CD14-positive monocyte (primary cell): ENCODE data around the gene ZDHHC24. TPM values are rescaled to one million over a fixed set of nuclear protein-coding genes. Genes with fewer than 3 reads are reported as not detected.
"Not testable (repeated sequence)": the region's sequence is repeated elsewhere in the genome, so short reads cannot be mapped to it uniquely, and the experiment has no call there.

Source experiments
- DNase-seq, 3 donors: peaks; one replicate each; pipeline ENCODE4 v3.0.0-alpha.2; 2011 to 2022
- H2AFZ ChIP-seq: 2 replicates; pipeline ENCODE4 v1.6.0; 2012; ENCODE audit warnings: mild to moderate bottlenecking, low read depth, low read length, inconsistent platforms; ENCODE audit not compliant: insufficient read depth, poor library complexity, severe bottlenecking
- H3K27ac ChIP-seq, 2 donors: 1 replicate in 1 of 2; 2 replicates in 1 of 2; pipeline ENCODE4 v1.5.1; 2012 to 2013; ENCODE audit warnings: low read length in 2 of 2, control low read depth in 1 of 2, inconsistent platforms in 1 of 2, low read depth in 1 of 2, mild to moderate bottlenecking in 1 of 2
- H3K27me3 ChIP-seq, 2 donors: one replicate each; pipeline versions ENCODE4 v1.6.0 to v1.6.1; 2011 to 2013; ENCODE audit warnings: low read length in 2 of 2; ENCODE audit not compliant: control insufficient read depth in 2 of 2, insufficient read depth in 2 of 2
- H3K36me3 ChIP-seq, 2 donors: replicated peaks in 1 of 2; 1 replicate in 1 of 2; 2 replicates in 1 of 2; pipeline versions ENCODE4 v1.5.1 to v1.6.1; 2012 to 2013; ENCODE audit warnings: low read length in 2 of 2, control low read depth in 1 of 2, inconsistent platforms in 1 of 2, mild to moderate bottlenecking in 1 of 2; ENCODE audit not compliant: insufficient read depth in 2 of 2, control insufficient read depth in 1 of 2
- H3K4me1 ChIP-seq, 2 donors: 1 replicate in 1 of 2; 2 replicates in 1 of 2; pipeline versions ENCODE4 v1.5.1 to v1.6.1; 2012 to 2013; ENCODE audit warnings: low read length in 2 of 2, control low read depth in 1 of 2, inconsistent platforms in 1 of 2, mild to moderate bottlenecking in 1 of 2, moderate library complexity in 1 of 2; ENCODE audit not compliant: insufficient read depth in 2 of 2, control insufficient read depth in 1 of 2
- H3K4me2 ChIP-seq: replicated peaks from 2 replicates; pipeline ENCODE3; 2012; ENCODE audit warnings: low read length, moderate library complexity, mild to moderate bottlenecking; ENCODE audit not compliant: poor library complexity, severe bottlenecking; ENCODE audit errors: extremely low read depth
- H3K4me3 ChIP-seq, 3 experiments: fragments of 200-600 bp in 1 of 3; sonication (generic) in 1 of 3; replicated peaks in 1 of 3; 1 replicate in 2 of 3; 2 replicates in 1 of 3; pipeline ENCODE4 v1.5.1; 2011 to 2013; ENCODE audit warnings: low read length in 3 of 3, mild to moderate bottlenecking in 3 of 3, control low read depth in 2 of 3, low read depth in 2 of 3, inconsistent platforms in 1 of 3, moderate library complexity in 1 of 3
- H3K79me2 ChIP-seq: 2 replicates; pipeline ENCODE4 v1.6.0; 2012; ENCODE audit warnings: mild to moderate bottlenecking, control low read depth, inconsistent platforms, low read length, moderate library complexity; ENCODE audit not compliant: insufficient read depth
- H3K9ac ChIP-seq: 2 replicates; pipeline ENCODE4 v1.6.0; 2017; ENCODE audit warnings: low read length, mild to moderate bottlenecking; ENCODE audit not compliant: insufficient read depth, poor library complexity, severe bottlenecking
- H3K9me3 ChIP-seq, 2 donors: replicated peaks in 1 of 2; 1 replicate in 1 of 2; 2 replicates in 1 of 2; pipeline versions ENCODE4 v1.5.1 to v1.6.1; 2012 to 2013; ENCODE audit warnings: low read length in 2 of 2, control low read depth in 1 of 2; ENCODE audit not compliant: control insufficient read depth in 1 of 2, insufficient read depth in 1 of 2
- H4K20me1 ChIP-seq: 2 replicates; pipeline ENCODE4 v1.6.0; 2012; ENCODE audit warnings: mild to moderate bottlenecking, low read length, control low read depth, moderate library complexity; ENCODE audit not compliant: insufficient read depth
- H3K27ac Mint-ChIP-seq, 7 donors: one replicate each; pipeline ENCODE4 v1.8.0; 2020; ENCODE audit warnings: mild to moderate bottlenecking in 7 of 7, mixed read lengths in 7 of 7, moderate library complexity in 6 of 7, inconsistent platforms in 2 of 7
- H3K27me3 Mint-ChIP-seq, 3 donors: one replicate each; pipeline ENCODE4 v1.8.0; 2021 to 2022; ENCODE audit warnings: low read depth in 3 of 3, mild to moderate bottlenecking in 3 of 3, mixed read lengths in 3 of 3, moderate library complexity in 3 of 3, inconsistent platforms in 1 of 3
- H3K36me3 Mint-ChIP-seq, 2 donors: one replicate each; pipeline ENCODE4 v1.8.0; 2020; ENCODE audit warnings: mixed read lengths in 2 of 2, inconsistent platforms in 1 of 2, mild to moderate bottlenecking in 1 of 2
- H3K4me1 Mint-ChIP-seq: one replicate; pipeline ENCODE4 v1.8.0; 2020; ENCODE audit warnings: mild to moderate bottlenecking, mixed read lengths
- H3K4me3 Mint-ChIP-seq, 2 donors: one replicate each; pipeline ENCODE4 v1.8.0; 2020; ENCODE audit warnings: mild to moderate bottlenecking in 2 of 2, mixed read lengths in 2 of 2, moderate library complexity in 1 of 2
- H3K9me3 Mint-ChIP-seq, 7 donors: one replicate each; pipeline ENCODE4 v1.8.0; 2020 to 2022; ENCODE audit warnings: mixed read lengths in 7 of 7, mild to moderate bottlenecking in 6 of 7, moderate library complexity in 6 of 7, inconsistent platforms in 2 of 7
- CTCF ChIP-seq: fragments of 200-600 bp; IDR thresholded peaks from one replicate; pipeline ENCODE4 v1.8.0; 2022; ENCODE audit warnings: antibody characterized with exemption, mild to moderate bottlenecking
- WGBS: methylation state at CpG from one replicate; pipeline ENCODE4 v1.1.5; 2013; ENCODE audit warnings: missing lambda C conversion rate; ENCODE audit not compliant: insufficient coverage; 5-methylcytosine and 5-hydroxymethylcytosine counted together
- intact Hi-C, 2 donors: fragments of 100-400 bp; cut with micrococcal nuclease; formaldehyde crosslinking; loops; one replicate each; pipeline versions ENCODE4 v1.15.0 to v1.15.1; 2023
- polyA plus RNA-seq, 3 donors: library from polyadenylated mRNA; depleted of rRNA in 1 of 3; unstranded in 2 of 3; stranded (reverse) in 1 of 3; fragments of 300-500 nt in 2 of 3; fragments of >200 nt in 1 of 3; fragmentation: Illumina TruSeq in 2 of 3; gene quantifications; 1 replicate in 2 of 3; 2 replicates in 1 of 3; pipeline ENCODE4 v1.2.3, GENCODE V29; 2012 to 2021

Gene ZDHHC24
- polyA plus RNA-seq, 3 donors: 10.9 to 14.0 (median 11.9) TPM

GRCh38 chr11:66586136-66586535, 40.3 kb upstream of the ZDHHC24 start:
- 50% methylated on average over 2 of the region's 2 CpGs for WGBS
- Histone ChIP-seq H3K36me3 (no peaks in the 10 kb centered on the region), H3K9ac (no peak overlapping the region), H3K4me1 (no peaks in the 10 kb centered on the region), H3K27ac (no peak overlapping the region), H3K9me3 (peaks cover 8 to 9% of the 10 kb centered on the region in 2 donors), H3K4me2 (no peak overlapping the region), H2AFZ (no peak overlapping the region), H4K20me1 (no peaks in the 10 kb centered on the region), H3K27me3 (no peaks in the 10 kb centered on the region), H3K79me2 (no peaks in the 10 kb centered on the region), H3K4me3 (no peak overlapping the region)
- no peak overlapping the region for H3K4me3 Mint-ChIP-seq
- no peaks in the 10 kb centered on the region for H3K4me1 Mint-ChIP-seq
- H3K27ac Mint-ChIP-seq: no peak overlapping the region
- no peak for DNase-seq
- H3K36me3 Mint-ChIP-seq: peaks cover 0 to 2% of the 10 kb centered on the region in 2 donors
- intact Hi-C loops: loop anchor here in 1 of 2 donors (10.0 kb wide), 1 partner anchor 249 kb away; no protein-coding TSS in a partner anchor
- TF ChIP-seq CTCF: no peak
- H3K9me3 Mint-ChIP-seq: peaks cover 8 to 32% (median 17%) of the 10 kb centered on the region in 7 donors
- H3K27me3 Mint-ChIP-seq: peaks cover 2 to 16% (median 2%) of the 10 kb centered on the region in 3 donors

GRCh38 chr11:66585447-66585846, 39.6 kb upstream of the ZDHHC24 start:
- H3K27ac Mint-ChIP-seq, H3K4me3 ChIP-seq, H3K4me3 Mint-ChIP-seq, H3K4me1 Mint-ChIP-seq, H3K36me3 Mint-ChIP-seq, H3K36me3 ChIP-seq, H3K79me2 ChIP-seq, H3K4me2 ChIP-seq, H2AFZ ChIP-seq, DNase-seq, H3K9me3 ChIP-seq, H3K27ac ChIP-seq, H4K20me1 ChIP-seq, H3K9ac ChIP-seq, H3K4me1 ChIP-seq, H3K27me3 ChIP-seq: not testable (repeated sequence)
- H3K9me3 Mint-ChIP-seq: peaks cover 8 to 32% (median 17%) of the 10 kb centered on the region in 7 donors
- no CpG with 5 or more reads among the region's 1 CpG for WGBS
- intact Hi-C loops: loop anchor here in 1 of 2 donors (10.0 kb wide), 1 partner anchor 249 kb away; no protein-coding TSS in a partner anchor
- H3K27me3 Mint-ChIP-seq: peaks cover 2 to 16% (median 2%) of the 10 kb centered on the region in 3 donors

GRCh38 chr11:66582565-66583147, 36.8 kb upstream of the ZDHHC24 start:
- not testable (repeated sequence) for H3K9ac ChIP-seq, H3K4me2 ChIP-seq, H3K4me1 ChIP-seq, H3K4me1 Mint-ChIP-seq, H3K4me3 ChIP-seq, DNase-seq, H3K36me3 ChIP-seq, H3K79me2 ChIP-seq, H3K9me3 ChIP-seq, H3K4me3 Mint-ChIP-seq, H4K20me1 ChIP-seq, H3K36me3 Mint-ChIP-seq, H3K27ac Mint-ChIP-seq, H3K27ac ChIP-seq, H2AFZ ChIP-seq, H3K27me3 ChIP-seq
- Mint-ChIP-seq H3K27me3 (peaks cover 4 to 21% (median 10%) of the 10 kb centered on the region in 3 donors), H3K9me3 (peaks cover 8 to 32% (median 17%) of the 10 kb centered on the region in 7 donors)
- WGBS: no CpG with 5 or more reads among the region's 3 CpGs
- intact Hi-C loops: loop anchor here in 1 of 2 donors (10.0 kb wide), 1 partner anchor 252 kb away; no protein-coding TSS in a partner anchor
